ENCODE data around the gene POLR3G. TPM values are rescaled to one million over a fixed set of nuclear protein-coding genes. Genes with fewer than 3 reads are reported as not detected.

POLR3G gene
- total RNA-seq, 1 experiment from 2014 or later = 73.6 TPM

DNA sequence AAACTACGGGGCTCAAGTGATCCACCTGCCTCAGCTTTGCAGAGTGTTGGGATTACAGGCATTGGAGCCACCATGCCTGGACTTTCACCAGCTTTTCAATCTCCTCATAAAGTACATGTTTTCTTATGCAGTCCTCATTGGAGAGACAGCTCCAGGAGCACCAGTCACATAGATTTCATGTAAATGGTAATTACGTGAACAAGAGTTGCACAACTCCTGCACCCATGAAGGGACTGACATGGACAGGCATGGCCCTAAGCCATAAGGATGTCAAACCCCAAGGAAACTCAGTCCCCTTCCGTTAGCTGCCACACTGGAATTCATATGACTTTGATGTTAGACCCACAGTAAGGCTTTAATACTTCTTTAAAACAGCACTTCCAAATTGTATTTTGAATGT, 76.3 kb downstream of the POLR3G start:
- no peak overlapping the region for H2AK5ac ChIP-seq (ENCODE audit: insufficient read length, low read length)
- H4K91ac ChIP-seq (ENCODE audit: insufficient read length, low read depth, low read length) = no peak overlapping the region
- no CpG with 5 or more reads among the region's 3 CpGs for WGBS (ENCODE audit: extremely low coverage, insufficient read length, low lambda C conversion rate)
- H3K27ac ChIP-seq (ENCODE audit: insufficient read length, low read depth, low read length) = no peak overlapping the region
- no peak overlapping the region for H4K8ac ChIP-seq (replicated peaks; ENCODE audit: insufficient read length, low read depth, low read length)
- H2BK120ac ChIP-seq (ENCODE audit: low read depth, low read length, poor library complexity, severe bottlenecking) = no peak overlapping the region
- DNase-seq = no peak
- H3K27me3 ChIP-seq (ENCODE audit: insufficient read depth, low read length) = no peaks in the 10 kb centered on the region
- no peak overlapping the region for H3K4me2 ChIP-seq (ENCODE audit: insufficient read depth, insufficient read length, low read length)
- H2AFZ ChIP-seq (ENCODE audit: low read length) = no peak overlapping the region
- H3K36me3 Mint-ChIP-seq (ENCODE audit: insufficient read depth in 1 of 3, low read depth in 3 of 3) = no peaks in the 10 kb centered on the region; a peak in 2 of 7 replicates
- H3T11ph ChIP-seq (ENCODE audit: low read length) = no peak overlapping the region
- H3K14ac ChIP-seq (ENCODE audit: insufficient read depth, low read length) = no peak overlapping the region
- no peak overlapping the region for H3K18ac ChIP-seq (ENCODE audit: insufficient read length, low read depth, low read length)
- H3K9me3 ChIP-seq (ENCODE audit: control insufficient read depth, low read depth, low read length) = no peaks in the 10 kb centered on the region
- H2BK15ac ChIP-seq (ENCODE audit: low read depth, low read length) = no peak overlapping the region
- H3K23me2 ChIP-seq (ENCODE audit: insufficient read length, low read depth, low read length, poor library complexity, severe bottlenecking) = no peaks in the 10 kb centered on the region
- no peak overlapping the region for H3K9ac ChIP-seq (ENCODE audit: extremely low read depth, insufficient read length, low read length)
- no peak overlapping the region for H2BK20ac ChIP-seq (ENCODE audit: low read depth, low read length, poor library complexity, severe bottlenecking)
- 0 out of 2 replicates have a peak, but pooled peaks cover 2% of the 10 kb centered on the region for H3K27me3 Mint-ChIP-seq (ENCODE audit: low read depth)
- H3K23ac ChIP-seq (ENCODE audit: insufficient read length, low read depth, low read length) = no peak overlapping the region
- no peaks in the 10 kb centered on the region for H3K79me2 ChIP-seq (ENCODE audit: insufficient read depth, low read length)
- H2BK5ac ChIP-seq (ENCODE audit: insufficient read length, low read length) = no peak overlapping the region
- H3K79me1 ChIP-seq (ENCODE audit: insufficient read depth, low read depth, low read length, poor library complexity, severe bottlenecking) = no peaks in the 10 kb centered on the region
- H3K4me1 ChIP-seq (ENCODE audit: insufficient read depth, low read length) = peaks cover 15% of the 10 kb centered on the region
- H3K9me3 Mint-ChIP-seq = no peaks in the 10 kb centered on the region
- no peak overlapping the region for H3K4me3 Mint-ChIP-seq
- TF ChIP-seq, protein P1, sequence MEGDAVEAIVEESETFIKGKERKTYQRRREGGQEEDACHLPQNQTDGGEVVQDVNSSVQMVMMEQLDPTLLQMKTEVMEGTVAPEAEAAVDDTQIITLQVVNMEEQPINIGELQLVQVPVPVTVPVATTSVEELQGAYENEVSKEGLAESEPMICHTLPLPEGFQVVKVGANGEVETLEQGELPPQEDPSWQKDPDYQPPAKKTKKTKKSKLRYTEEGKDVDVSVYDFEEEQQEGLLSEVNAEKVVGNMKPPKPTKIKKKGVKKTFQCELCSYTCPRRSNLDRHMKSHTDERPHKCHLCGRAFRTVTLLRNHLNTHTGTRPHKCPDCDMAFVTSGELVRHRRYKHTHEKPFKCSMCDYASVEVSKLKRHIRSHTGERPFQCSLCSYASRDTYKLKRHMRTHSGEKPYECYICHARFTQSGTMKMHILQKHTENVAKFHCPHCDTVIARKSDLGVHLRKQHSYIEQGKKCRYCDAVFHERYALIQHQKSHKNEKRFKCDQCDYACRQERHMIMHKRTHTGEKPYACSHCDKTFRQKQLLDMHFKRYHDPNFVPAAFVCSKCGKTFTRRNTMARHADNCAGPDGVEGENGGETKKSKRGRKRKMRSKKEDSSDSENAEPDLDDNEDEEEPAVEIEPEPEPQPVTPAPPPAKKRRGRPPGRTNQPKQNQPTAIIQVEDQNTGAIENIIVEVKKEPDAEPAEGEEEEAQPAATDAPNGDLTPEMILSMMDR (conservative IDR thresholded peaks at IDR 0.05) = no peak
- H3K4me1 Mint-ChIP-seq = peaks cover 49 to 57% of the 10 kb centered on the region in 2 experiments
- no peak overlapping the region for H3K4ac ChIP-seq (ENCODE audit: low read depth, low read length)
- no peak overlapping the region for H3K56ac ChIP-seq (ENCODE audit: insufficient read length, low read depth, low read length)
- no peaks in the 10 kb centered on the region for H4K20me1 ChIP-seq (ENCODE audit: control insufficient read depth, insufficient read depth, insufficient read length)
- H3K27ac Mint-ChIP-seq = 0 out of 7 replicates have a peak overlapping the region, but pooled peaks of 1 of the 3 experiments have one; percentile 17
- H4K5ac ChIP-seq (ENCODE audit: insufficient read length, low read depth, low read length) = no peak overlapping the region
- no peak overlapping the region for H2BK12ac ChIP-seq (ENCODE audit: insufficient read length, low read depth, low read length)
